ENCODE data around the gene TCERG1L.

GRCh38 chr10:131355881-131356280, 44.4 kb upstream of the TCERG1L start:
- TF ChIP-seq POLR2A (IDR thresholded peaks at IDR 0.05) = no peak
- no peak for TF ChIP-seq CTCF (IDR thresholded peaks at IDR 0.05 in 8 of 11, conservative IDR thresholded peaks at IDR 0.05 in 3 of 11)
